Osteocyte (in vitro differentiated cells): ENCODE results near the gene RAB3C. TPM values are rescaled to one million over a fixed set of nuclear protein-coding genes. Genes with fewer than 3 reads are reported as not detected.

Experiments used
- DNase-seq: peaks from one replicate; pipeline ENCODE4 v3.0.0; 2021; ENCODE audit warnings: mixed read lengths; ENCODE audit not compliant: unreplicated experiment; ENCODE audit errors: extremely low spot score
- H3K27ac Mint-ChIP-seq: one replicate; pipeline ENCODE4 v1.8.0; 2021; ENCODE audit warnings: mild to moderate bottlenecking, mixed read lengths; ENCODE audit not compliant: unreplicated experiment
- H3K27me3 Mint-ChIP-seq: one replicate; pipeline ENCODE4 v1.8.0; 2021; ENCODE audit warnings: mixed read lengths; ENCODE audit not compliant: unreplicated experiment
- H3K36me3 Mint-ChIP-seq: one replicate; pipeline ENCODE4 v1.8.0; 2021; ENCODE audit warnings: mixed read lengths; ENCODE audit not compliant: unreplicated experiment
- H3K4me1 Mint-ChIP-seq: one replicate; pipeline ENCODE4 v1.8.0; 2021; ENCODE audit warnings: mixed read lengths; ENCODE audit not compliant: unreplicated experiment
- H3K4me3 Mint-ChIP-seq: one replicate; pipeline ENCODE4 v1.8.0; 2021; ENCODE audit warnings: mild to moderate bottlenecking, moderate library complexity, mixed read lengths; ENCODE audit not compliant: unreplicated experiment
- H3K9me3 Mint-ChIP-seq: one replicate; pipeline ENCODE4 v1.8.0; 2021; ENCODE audit warnings: mixed read lengths; ENCODE audit not compliant: unreplicated experiment
- total RNA-seq: library from RNA; stranded (reverse); gene quantifications from 2 replicates; pipeline ENCODE4 v1.2.1, GENCODE V29; 2021
- TF ChIP-seq, protein P1 (sequence below): fragments of 200-600 bp; sonication (generic); IDR thresholded peaks from 2 replicates; pipeline ENCODE4 v1.5.0; 2021; ENCODE audit warnings: antibody characterized with exemption, mild to moderate bottlenecking, moderate library complexity

RAB3C gene
- total RNA-seq, 1 donor from 2014 or later = not detected

DNA sequence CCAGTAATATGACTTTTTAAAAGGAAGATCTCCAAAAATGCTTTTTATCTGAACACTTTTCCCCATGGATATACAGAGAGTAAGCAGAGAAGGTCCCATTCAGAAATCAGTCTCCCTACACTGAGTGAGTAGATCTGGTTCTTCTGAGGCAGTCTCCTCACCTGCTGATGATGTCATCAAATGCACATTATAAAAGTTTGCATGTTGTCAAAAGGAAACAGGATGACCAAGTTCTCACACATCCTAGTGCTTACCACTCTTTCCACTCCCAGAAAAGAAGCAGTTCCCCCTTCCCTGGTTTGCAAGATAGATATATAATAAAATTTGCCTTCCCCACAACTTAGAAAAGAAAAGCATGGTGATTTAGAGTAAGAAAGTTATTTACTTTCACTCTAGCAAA, 180.5 kb downstream of the RAB3C start:
- peaks cover 5% of the 10 kb centered on the region for H3K27me3 Mint-ChIP-seq
- DNase-seq = no peak
- H3K9me3 Mint-ChIP-seq = no peaks in the 10 kb centered on the region
- H3K27ac Mint-ChIP-seq = no peak overlapping the region
- no peaks in the 10 kb centered on the region for H3K36me3 Mint-ChIP-seq
- H3K4me3 Mint-ChIP-seq = no peak overlapping the region
- TF ChIP-seq, protein P1, sequence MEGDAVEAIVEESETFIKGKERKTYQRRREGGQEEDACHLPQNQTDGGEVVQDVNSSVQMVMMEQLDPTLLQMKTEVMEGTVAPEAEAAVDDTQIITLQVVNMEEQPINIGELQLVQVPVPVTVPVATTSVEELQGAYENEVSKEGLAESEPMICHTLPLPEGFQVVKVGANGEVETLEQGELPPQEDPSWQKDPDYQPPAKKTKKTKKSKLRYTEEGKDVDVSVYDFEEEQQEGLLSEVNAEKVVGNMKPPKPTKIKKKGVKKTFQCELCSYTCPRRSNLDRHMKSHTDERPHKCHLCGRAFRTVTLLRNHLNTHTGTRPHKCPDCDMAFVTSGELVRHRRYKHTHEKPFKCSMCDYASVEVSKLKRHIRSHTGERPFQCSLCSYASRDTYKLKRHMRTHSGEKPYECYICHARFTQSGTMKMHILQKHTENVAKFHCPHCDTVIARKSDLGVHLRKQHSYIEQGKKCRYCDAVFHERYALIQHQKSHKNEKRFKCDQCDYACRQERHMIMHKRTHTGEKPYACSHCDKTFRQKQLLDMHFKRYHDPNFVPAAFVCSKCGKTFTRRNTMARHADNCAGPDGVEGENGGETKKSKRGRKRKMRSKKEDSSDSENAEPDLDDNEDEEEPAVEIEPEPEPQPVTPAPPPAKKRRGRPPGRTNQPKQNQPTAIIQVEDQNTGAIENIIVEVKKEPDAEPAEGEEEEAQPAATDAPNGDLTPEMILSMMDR = no peak
- H3K4me1 Mint-ChIP-seq = no peaks in the 10 kb centered on the region

DNA sequence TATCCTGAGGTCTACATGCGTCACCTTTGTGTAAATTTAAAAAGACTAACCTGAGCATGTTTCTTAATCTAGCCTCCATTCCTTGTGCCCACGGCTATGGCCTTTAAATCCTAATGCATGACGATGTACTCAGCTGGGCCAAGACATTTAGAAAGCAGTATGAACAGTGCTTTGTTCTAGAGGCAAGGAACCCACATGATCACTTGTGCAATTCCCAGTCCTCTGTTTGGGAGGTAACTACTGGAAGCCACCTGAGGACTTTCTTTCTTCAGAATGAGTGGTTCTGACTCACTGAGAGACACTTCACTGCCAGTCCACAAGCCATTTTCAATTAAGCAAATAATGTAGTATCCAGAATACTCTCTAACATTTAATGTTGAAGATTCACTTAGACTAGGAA, 181.3 kb downstream of the RAB3C start:
- Mint-ChIP-seq H3K4me3 (no peak overlapping the region), H3K9me3 (no peaks in the 10 kb centered on the region), H3K27me3 (peaks cover 4% of the 10 kb centered on the region), H3K27ac (no peak overlapping the region), H3K36me3 (no peaks in the 10 kb centered on the region), H3K4me1 (no peaks in the 10 kb centered on the region)
- TF ChIP-seq, protein P1 = no peak
- DNase-seq = no peak

DNA sequence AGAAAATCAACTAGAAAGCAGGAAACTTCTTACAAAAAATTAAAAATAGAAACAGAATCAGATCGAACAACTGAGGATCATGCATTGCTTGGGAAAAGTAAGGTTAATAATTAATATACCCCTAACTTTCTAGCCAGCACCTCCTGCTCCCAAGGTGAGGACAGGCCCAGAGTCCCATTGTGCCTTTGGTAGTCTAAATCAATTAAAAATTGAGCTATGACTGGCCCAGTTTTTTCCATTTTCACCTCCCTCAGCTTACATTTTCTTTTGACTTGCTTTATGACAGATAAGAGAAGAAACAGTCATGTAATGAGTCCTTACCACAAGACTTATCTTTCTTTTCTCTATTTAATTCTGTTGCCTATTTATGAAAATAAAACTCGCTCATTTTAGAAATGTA, 182.2 kb downstream of the RAB3C start:
- no peak overlapping the region for H3K27ac Mint-ChIP-seq
- no peaks in the 10 kb centered on the region for H3K4me1 Mint-ChIP-seq
- DNase-seq = no peak
- H3K9me3 Mint-ChIP-seq = no peaks in the 10 kb centered on the region
- TF ChIP-seq, protein P1 = no peak
- H3K4me3 Mint-ChIP-seq = no peak overlapping the region
- H3K27me3 Mint-ChIP-seq = peaks cover 3% of the 10 kb centered on the region
- no peaks in the 10 kb centered on the region for H3K36me3 Mint-ChIP-seq

DNA sequence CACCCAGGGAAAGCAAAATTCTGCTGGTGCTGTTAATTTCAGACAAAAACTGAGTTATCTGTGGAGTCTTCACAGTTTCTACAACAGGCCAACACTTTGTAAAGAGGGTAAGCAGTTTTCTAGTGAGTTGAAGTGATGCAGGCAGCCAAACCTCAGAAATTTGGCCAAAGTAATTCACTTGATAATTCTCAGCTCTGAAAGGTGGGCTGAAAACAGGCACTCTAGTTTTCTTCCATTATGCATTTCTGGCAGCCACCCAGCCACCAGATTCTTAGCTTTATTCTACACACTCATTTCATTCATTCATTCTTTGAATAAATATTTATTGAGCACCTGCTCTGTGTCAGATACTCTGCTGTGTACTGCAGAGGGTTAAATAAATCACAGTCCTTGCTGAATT, 184.2 kb downstream of the RAB3C start:
- H3K36me3 Mint-ChIP-seq = no peaks in the 10 kb centered on the region
- H3K27me3 Mint-ChIP-seq = peaks cover 3% of the 10 kb centered on the region
- no peaks in the 10 kb centered on the region for H3K4me1 Mint-ChIP-seq
- H3K9me3 Mint-ChIP-seq = no peaks in the 10 kb centered on the region
- DNase-seq = no peak
- no peak overlapping the region for H3K27ac Mint-ChIP-seq
- TF ChIP-seq, protein P1 = no peak
- no peak overlapping the region for H3K4me3 Mint-ChIP-seq

DNA sequence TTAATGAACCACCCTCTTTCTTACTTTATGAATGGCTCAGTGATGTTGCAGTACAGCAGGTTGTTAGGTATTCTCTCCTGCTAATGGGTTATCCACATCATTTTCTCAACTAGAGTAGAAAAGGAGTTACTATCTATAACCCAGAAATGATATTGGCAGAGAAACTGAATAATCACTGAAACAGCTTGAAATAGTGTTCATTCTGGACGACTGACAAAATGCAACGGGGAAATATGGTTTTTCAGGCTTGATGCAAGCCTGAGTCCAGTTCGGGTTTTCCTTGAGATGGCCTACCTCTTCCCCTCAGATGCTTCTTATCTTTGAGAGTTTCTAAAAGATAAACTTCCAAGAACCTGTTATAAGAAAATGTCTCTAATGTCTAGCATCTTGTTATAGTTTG, 187.3 kb downstream of the RAB3C start:
- Mint-ChIP-seq H3K9me3 (no peaks in the 10 kb centered on the region), H3K36me3 (no peaks in the 10 kb centered on the region), H3K27me3 (peaks cover 16% of the 10 kb centered on the region), H3K4me3 (no peak overlapping the region), H3K4me1 (no peaks in the 10 kb centered on the region), H3K27ac (no peak overlapping the region)
- no peak for DNase-seq
- TF ChIP-seq, protein P1 = no peak
